ENCODE results near the gene BLVRB.
"Not testable (repeated sequence)": the region's sequence is repeated elsewhere in the genome, so short reads cannot be mapped to it uniquely, and the experiment has no call there.

GRCh38 chr19:40500678-40501530 is 35.4 kb upstream of the BLVRB start:
- TF ChIP-seq CTCF (IDR thresholded peaks at IDR 0.05; ENCODE audit: low read depth, low read length, missing input control); MAX (IDR thresholded peaks at IDR 0.05); RAD21 (IDR thresholded peaks at IDR 0.05); FOXA1 (IDR thresholded peaks at IDR 0.05); RXRA (IDR thresholded peaks at IDR 0.05); YY1 (IDR thresholded peaks at IDR 0.05); JUND (IDR thresholded peaks at IDR 0.05); FOXA2 (IDR thresholded peaks at IDR 0.05); EGR1 (IDR thresholded peaks at IDR 0.05; ENCODE audit: low read depth in 2 of 2); NR2F2 (IDR thresholded peaks at IDR 0.05); TAF1 (conservative IDR thresholded peaks at IDR 0.05); HNF4A (conservative IDR thresholded peaks at IDR 0.05): not testable (repeated sequence)

All from liver (tissue), 3 donors.